Activated CD8-positive, alpha-beta memory T cell treated with anti-CD3 and anti-CD28 coated beads for 48 hours (primary cell): Measurements from ENCODE around the gene LGR5.
"Not testable (repeated sequence)": the region's sequence is repeated elsewhere in the genome, so short reads cannot be mapped to it uniquely, and the experiment has no call there.

ENCODE experiments used
- DNase-seq, 3 experiments: peaks; one replicate each; pipeline ENCODE4 v3.0.0-alpha.2; 2020; ENCODE audit warnings: low read depth in 2 of 3, low spot score in 2 of 3

The LGR5 gene

DNA sequence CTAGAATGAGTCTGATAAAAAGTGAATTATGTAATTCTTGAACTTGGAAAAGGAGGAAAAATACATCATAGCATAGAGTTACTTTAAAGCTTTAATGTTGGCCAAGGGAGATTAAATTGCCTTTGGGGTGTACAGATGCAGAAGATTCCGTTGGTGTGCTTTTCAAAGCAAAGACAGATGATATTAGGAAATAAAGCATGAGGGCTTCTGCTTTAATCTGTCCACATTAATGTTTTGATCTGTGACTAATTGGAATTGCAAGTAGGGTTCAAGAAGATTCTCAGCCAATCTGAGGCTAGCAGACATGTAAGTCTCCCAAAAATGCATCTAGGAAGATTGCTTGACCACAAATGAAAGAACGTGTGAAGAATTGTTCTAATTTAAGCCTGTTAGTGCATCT, 35.2 kb downstream of the LGR5 start:
- DNase-seq = no peak

DNA sequence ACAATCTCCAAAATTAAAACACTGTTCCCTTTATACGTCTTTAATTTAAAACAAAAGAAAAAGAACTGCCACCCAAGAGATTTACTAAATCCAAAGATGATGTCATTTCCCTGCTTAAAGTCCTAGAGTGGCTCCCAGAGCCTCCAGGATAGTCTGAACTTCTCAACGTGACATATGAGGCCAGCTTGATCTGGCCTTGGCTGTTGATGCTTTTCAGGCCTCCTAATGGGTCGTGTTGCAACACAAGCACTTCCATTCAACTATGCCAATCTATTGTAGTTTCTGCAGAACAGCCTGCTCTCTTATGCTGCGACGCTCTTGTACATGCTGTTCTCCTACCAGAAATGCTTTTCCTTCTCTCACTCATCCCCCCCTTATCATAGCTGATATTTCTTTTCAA, 35.7 kb downstream of the LGR5 start:
- no peak for DNase-seq

DNA sequence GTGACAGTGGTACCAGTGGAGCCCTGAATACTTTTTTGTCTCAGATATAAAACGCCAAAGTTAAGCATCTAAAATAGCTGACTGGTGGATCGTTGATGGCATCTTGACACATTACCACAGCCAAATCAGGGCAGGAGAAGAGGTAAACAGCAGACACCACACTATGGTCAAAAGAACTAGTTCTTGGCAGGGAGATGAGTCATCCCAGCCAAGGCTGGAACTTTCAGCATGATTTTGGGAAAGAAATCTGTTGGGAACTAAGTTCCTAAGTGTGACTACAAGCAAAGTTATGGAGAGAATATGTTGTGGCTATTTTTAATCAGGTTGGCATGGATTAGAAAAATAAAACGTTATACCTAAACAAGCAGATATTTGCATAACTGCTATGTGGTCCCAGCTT, 36.9 kb downstream of the LGR5 start:
- no peak for DNase-seq

DNA sequence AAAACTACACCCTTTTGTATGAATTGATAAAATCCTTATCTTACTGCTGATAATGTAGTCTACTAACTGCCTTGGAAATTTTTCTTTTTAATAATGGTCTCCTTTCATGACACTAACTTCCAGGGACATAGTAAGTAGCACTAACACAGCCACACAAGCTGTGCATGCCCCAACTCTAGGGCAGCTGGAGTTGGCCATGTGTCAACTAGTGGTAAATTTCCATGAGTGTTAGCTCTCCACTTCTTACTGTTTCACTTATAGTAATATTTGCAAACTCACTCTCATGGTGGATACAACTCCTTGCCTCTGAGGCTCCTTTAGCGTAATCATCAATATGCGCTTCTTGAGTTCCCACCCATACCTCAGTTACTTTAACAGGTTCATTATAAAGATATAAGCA, 38.0 kb downstream of the LGR5 start:
- DNase-seq = no peak

DNA sequence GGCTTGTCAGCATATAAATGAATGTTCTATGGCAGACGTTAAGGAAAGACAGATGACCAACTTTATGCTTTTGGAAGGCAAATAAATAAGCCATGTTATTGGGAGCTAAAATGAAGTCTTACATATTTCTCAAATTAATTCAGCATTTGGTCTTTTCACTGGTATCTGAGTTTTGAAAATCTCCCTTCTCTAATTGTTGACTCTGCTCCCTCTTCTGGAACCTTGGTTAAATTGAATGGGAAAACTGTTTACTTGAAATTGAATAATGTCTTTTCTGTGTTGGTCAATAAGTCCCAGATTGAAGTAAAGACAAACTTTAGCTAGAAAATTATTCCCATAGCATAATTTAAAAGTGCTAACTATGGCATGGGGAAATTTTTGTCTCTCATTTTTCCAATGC, 38.7 kb downstream of the LGR5 start:
- DNase-seq = no peak

DNA sequence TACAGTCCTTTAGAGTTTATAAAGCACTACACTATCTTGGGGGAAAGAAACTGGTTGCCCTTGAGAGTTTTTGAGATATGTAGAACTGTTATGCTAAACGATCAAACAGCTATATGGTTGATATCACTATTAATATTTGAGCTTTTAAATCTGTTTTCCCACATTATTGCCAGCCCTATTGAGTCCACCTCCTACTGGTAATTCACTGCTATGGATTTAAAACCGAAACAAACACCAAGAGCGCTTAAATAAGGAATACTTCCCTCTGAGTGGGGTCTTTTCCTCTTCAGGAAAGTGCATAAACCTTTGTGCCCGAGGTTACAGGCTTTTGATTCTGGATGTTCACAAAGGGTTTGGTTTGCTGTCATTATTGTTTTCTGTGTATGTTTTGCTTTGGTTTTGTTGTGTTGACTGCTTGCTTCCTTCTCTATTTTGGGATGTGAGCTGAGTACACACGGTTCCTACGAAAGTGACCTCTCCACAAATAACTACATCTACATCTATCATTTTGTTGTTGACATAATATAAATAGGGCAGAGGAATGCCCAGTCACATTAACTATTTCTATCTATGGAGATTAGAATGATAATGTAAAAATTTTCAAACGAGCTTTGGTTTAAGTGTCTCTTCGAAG, 44.8 kb downstream of the LGR5 start:
- no peak for DNase-seq

DNA sequence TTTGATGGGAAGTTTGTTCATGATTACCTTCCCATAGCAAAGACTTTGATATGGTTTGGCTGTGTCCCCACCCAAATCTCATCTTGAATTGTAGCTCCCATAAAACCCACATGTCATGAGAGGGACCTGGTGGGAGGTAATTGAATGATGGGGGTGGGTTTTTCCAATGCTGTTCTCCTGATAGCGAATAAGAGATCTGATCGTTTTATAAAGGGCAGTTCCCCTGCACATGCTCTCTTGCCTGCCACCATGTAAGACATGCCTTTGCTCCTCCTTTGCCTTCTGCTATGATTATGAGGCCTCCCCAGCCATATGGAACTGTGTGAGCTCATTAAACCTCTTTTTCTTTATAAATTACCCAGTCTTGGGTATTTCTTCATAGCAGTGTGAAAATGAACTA, 51.2 kb downstream of the LGR5 start:
- not testable (repeated sequence) for DNase-seq

DNA sequence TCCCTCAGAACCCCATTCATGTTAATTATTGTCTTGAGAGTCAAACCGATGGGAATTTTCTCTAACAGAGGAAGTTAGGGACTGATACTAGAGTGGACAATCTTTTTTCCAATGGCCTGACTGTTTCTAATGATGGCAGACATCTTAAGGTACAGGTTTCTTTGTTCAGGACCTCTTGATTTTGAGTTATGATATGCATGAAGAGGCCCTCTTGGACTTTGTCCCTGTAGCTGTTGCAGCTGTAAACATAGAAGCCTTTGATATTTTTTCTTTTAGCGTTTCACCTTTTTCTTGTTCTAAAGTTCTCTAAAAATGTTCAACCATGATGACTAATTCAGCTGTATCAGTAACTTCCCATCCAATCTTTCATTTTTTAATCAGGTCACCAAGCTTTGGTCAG, 53.0 kb downstream of the LGR5 start:
- DNase-seq = no peak

DNA sequence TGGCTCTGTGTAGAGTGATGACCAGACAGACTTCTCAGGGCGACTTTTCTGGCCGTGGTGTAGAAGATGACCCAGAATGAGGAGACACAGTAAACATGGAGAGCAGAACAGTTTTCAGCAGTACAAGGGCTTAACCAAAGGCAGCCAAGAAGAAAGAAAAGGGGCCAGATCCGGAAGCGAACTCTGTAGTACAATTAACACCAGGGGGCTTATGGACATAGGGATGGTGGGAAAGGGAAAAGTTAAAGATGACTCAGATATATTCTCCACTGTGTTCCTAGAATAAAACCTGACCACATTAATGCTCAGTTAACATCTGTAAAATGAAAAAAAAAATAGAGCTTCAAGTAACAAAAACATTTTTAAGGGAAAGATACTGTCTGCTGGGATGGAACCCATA, 60.2 kb downstream of the LGR5 start:
- no peak for DNase-seq

DNA sequence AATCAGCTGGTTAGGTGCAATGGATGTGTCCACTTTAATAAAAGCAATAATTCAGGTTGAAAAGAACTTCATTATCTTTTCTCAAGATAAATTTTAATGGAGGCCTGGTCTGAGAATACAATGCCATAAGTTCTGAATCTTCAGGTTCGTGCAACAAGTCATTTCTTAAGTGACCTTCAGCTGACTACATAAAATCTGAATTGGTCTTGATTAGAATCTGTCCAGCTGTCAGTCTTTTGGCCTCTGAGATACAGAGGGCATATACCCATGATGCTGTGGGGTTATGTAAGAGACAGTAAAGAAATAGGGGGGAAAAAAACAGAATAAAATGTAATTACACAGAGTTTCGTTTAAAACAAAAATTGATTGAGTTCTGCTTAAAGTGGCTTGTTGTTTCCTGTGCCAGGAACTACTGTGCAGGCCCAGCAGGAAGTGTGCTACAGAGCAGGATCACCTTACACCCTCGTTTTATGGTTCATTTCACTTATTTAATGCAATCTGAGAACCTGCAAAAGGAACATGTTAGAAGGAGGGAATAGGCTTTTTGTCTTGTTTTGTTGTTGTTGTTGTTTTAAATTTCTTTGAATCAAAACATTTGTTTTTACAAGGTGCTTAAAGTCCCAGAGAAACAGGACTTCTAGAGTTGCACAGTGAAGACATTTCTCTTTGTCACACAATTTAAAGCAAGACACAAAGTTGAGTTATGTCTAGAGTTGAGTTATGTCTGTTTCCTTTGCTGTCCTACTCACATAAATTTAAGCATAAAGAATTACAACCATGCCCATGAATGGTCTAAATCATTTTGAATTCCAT, 64.2 kb downstream of the LGR5 start:
- no peak for DNase-seq

DNA sequence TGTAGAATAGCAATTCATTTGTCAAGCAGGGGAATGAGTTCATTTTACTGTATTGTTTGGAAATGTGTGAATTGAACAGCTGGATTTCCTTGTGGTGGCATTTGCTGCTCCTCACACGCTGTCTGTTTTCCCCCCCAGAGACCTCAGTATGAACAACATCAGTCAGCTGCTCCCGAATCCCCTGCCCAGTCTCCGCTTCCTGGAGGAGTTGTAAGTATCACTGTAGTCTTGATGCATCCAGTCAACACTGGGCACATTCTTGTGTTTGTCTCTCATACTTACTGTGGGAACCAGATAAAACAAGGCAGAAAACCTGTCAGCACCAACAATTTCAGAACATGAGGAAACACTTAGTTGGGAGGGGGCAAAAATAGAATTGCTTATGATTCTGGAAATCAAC, 64.9 kb downstream of the LGR5 start:
- no peak for DNase-seq

DNA sequence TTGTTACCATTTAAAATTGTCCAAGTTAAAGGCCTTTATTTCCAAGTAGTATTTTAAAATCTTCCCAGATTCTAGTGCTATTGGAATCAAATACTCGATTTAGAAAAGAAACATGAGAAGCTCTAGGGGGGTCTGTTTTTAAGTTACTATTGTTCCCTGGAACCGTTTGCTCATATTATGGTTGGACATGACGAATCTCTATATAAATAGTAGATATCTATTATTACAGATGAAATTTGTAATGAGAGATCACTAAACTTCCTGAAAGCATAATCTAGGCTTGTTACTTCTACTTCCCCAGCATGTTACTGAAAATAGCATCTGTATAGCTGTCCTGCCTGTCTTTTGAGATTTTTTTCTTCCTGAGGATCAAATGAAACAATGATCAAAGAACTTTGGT, 70.1 kb downstream of the LGR5 start:
- no peak for DNase-seq

DNA sequence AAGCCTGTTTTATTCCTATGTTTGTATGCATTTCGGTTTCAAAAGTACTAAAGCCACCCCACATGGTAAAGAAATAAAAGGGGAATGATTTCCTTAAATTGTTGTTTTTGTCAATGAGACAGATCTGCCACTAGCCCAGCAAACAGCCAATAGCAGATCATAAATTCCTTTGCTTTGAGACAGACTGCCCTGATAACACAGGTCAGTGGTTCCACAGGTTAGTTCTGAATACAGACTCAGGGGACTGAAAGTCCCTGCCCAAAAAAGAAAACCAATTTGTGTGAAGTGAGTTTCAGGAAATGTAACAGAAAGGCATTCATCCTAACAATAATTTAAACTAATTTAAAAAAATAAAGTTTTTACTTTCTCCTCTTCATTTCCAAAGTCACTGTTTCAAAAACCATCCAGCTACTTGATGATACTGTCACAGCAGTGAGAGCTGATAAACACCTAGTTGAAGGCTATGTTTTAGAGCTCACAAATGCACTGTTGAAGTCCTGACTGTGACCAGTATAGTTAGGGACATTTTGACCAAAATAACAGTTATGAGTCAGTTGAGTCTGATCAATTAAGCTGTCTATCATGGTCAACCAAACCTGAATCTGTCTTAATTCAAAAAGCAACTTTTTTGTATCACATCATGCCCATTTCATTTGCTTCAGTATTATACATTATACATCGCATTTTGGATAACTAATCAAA, 77.7 kb downstream of the LGR5 start:
- DNase-seq = no peak

DNA sequence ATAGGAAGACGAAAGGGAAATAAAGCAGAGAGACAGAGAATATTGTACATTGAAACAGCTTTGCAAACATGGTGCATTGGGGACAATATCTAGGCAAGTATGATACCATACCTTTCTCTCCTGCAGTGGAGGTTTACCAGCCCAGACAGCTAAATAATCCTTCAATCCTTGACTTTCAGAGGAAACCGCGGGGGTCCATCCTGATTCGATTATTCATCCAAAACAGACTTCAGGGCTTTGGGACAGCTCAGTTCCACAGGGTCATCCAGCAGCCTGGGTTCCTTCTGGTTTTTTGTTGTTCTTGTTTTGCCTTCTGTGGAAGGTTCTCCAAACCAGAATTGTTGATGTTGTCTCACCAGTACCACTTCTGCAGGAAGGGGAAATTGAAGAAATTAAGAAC, 81.5 kb downstream of the LGR5 start:
- no peak for DNase-seq

DNA sequence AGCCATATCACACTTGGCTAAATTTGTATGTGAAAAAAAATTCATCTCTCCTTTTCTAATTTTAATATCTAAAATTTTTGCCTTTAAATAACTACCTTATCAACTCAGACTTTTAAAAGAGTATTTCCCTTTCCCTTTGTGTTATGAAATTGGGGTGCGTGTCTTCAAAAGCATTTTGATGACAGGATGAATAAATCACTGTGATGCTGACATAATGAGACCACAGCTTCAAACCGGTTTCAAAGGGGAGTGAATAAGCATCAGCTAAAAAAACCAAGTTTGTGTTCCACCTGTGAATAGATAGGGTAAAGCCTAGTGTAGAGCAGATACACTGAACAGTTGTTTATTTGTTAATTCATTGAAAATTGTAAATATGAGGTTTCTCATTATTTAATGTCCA, 85.0 kb downstream of the LGR5 start:
- DNase-seq = no peak

DNA sequence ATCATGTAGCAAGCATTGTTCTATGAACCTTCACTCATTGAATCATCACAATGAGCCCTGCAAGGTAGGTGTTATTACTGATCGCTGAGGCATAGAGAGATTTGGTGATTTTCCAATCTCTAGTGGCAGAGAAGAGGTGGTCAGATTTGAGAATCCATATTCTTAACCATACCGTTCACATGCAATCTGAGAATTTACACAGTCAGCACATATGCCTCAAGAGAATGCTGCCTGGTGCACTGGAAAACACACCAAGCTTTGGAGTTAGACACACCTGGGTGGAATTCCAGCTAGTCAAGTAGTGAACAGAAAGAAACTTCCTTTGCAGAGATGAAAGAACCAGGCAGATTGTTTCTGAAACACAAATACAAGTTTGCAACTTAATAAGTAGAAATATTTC, 94.1 kb downstream of the LGR5 start:
- no peak for DNase-seq

DNA sequence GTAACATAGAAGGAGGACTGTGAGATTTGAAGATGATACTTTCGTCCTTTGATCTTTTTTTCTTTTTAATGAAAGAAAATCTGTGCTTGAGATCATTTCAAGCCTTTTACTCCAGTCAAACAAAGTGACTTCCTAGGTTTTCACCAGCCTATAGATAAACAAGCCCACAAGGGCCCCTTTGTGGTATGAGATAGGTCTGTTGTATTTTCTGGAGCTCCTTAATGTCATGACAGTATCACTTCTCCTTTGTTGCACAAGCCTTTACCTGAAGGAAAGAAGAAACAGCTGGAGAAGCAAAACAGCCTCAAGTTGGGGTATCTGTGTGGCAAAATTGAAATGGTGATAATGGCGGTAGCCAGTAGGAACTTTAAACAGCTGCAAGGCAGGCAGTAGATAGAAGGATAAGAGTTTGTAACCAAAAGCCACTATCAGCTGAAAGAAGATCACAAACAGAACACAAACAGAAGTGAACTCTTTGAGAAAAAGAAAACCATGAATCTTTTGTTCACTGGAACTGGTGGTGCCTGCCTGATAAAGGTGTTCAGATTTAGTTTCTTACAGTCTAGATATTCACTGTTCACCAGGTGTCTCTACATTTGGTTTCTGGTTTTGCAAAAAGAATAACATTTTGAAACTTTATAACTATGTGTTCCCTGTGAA, 96.8 kb downstream of the LGR5 start:
- no peak for DNase-seq

DNA sequence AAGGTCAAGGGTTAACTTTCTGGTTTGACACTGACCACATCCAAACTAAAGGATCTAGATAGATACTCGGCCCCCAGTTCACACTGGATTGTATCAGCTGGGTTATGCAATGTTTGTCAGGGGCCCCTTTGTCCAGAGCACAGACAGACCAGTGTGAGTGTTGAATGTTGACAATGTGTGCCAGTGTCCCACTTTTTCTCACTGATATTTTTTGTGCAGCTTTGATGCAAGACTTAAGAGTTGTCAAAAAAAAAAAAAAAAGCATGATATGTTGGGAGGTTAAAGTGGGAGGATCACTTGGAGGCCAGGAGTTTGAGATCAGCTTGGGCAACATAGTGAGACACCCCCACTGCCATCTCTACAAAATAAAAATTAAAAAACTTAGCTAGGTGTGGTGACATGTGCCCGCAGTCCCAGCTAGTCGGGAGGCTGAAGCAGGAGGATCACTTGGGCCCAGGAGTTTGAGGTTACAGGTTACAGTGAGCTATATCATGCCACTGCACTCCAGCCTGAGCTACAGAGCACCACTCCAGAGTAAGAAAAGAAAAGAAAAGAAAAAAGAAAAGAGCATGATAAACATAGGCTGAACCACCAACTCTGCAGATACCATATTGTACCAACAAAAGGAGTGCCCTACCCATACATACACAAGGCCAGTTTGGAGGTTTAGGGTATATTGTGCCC, 97.5 kb downstream of the LGR5 start:
- no peak for DNase-seq

DNA sequence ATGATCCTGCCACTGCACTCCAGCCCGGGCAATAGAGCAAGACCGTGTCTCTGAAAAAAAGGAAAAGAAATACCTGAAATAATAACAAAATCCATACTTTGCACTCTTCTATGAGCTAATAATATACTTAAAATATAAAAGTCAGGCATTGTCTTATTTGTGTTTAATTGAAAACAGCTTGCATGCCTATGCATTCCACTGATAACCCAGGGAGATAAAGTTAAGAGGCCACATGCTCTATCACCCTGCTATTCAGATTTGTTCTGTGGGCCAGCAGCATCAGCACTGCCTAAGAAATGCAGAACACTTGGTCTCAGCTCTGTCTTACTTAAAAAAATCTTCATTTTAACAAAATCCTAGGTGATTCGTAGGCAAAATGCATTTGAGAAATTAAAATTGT, 99.2 kb downstream of the LGR5 start:
- no peak for DNase-seq

DNA sequence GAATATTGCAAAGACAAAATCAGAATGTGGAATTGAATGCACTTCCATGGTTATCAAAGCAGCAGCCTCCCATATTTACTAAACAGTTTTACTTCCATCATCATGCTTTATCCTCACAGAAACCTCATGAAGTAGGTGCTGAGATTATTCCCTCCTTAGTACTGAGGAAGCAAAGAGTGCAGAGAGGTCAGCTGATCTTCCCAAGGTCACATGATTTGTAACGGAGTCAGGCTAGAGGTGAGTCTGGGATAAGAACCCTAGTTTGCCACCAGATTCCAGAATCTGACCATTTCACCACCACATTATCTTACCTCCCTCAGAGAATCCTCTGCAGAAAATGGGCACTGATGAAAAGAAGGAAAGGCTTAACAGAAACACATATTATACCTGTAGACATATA, 102.0 kb downstream of the LGR5 start:
- DNase-seq = no peak

DNA sequence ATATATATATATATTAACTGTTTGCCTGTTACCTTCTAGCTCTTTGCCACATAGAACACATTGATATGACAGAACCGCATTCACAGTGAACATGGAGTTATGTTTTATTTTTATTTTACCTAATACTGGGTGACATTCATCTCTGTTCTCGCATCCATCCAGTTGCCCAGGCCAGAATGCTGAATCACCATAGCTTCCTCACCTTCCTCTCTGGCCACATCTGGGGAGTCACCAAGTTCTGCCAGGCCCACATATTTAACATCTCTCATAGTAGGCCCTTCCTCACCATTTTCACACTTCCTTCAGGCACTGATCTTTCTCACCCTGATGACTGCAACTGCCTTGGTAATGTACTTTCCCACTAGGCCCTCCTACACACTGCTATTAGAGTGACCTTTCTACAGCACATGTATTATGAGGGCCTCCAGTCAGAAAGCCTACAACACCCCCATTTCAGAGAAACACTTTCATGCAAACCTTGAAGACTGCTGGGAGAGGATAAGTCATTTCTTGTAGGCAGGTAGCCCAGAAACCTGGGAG, 106.8 kb downstream of the LGR5 start:
- no peak for DNase-seq
